Parathyroid adenoma (tissue), 2 donors: ENCODE measurements around the gene ERBIN.

ENCODE experiments used
- H2AFZ ChIP-seq: fragments of 300-600 bp; sonication (generic); one replicate; pipeline ENCODE4 v1.7.0; 2017; ENCODE audit warnings: antibody characterized with exemption, mild to moderate bottlenecking
- H3K27ac ChIP-seq: fragments of 300-600 bp; sonication (generic); one replicate; pipeline ENCODE4 v1.7.0; 2017
- H3K27me3 ChIP-seq: fragments of 300-600 bp; sonication (generic); one replicate; pipeline ENCODE4 v1.7.0; 2017; ENCODE audit warnings: low read length; ENCODE audit not compliant: control insufficient read depth, insufficient read depth
- H3K36me3 ChIP-seq: fragments of 300-600 bp; sonication (generic); one replicate; pipeline ENCODE4 v1.7.0; 2017; ENCODE audit warnings: low read length; ENCODE audit not compliant: control insufficient read depth, insufficient read depth
- H3K4me1 ChIP-seq: fragments of 300-600 bp; sonication (generic); one replicate; pipeline ENCODE4 v1.7.0; 2017; ENCODE audit warnings: control low read depth
- H3K4me2 ChIP-seq: fragments of 300-600 bp; sonication (generic); one replicate; pipeline ENCODE4 v1.7.0; 2017; ENCODE audit warnings: low read length
- H3K4me3 ChIP-seq: fragments of 300-600 bp; sonication (generic); one replicate; pipeline ENCODE4 v1.7.0; 2017; ENCODE audit warnings: low read depth, low read length
- H3K79me2 ChIP-seq: fragments of 300-600 bp; sonication (generic); one replicate; pipeline ENCODE4 v1.7.0; 2017; ENCODE audit warnings: control low read depth
- H3K9ac ChIP-seq: fragments of 300-600 bp; sonication (generic); one replicate; pipeline ENCODE4 v1.7.0; 2017; ENCODE audit warnings: mild to moderate bottlenecking
- H3K9me3 ChIP-seq: fragments of 300-600 bp; sonication (generic); one replicate; pipeline ENCODE4 v1.7.0; 2017; ENCODE audit warnings: low read length; ENCODE audit not compliant: control insufficient read depth
- CTCF ChIP-seq: fragments of 300-600 bp; sonication (generic); IDR thresholded peaks from one replicate; pipeline ENCODE4 v1.7.0; 2017; ENCODE audit warnings: antibody characterized with exemption, mild to moderate bottlenecking
- donor health status: primary hyperparathyroidism.

Gene ERBIN

DNA sequence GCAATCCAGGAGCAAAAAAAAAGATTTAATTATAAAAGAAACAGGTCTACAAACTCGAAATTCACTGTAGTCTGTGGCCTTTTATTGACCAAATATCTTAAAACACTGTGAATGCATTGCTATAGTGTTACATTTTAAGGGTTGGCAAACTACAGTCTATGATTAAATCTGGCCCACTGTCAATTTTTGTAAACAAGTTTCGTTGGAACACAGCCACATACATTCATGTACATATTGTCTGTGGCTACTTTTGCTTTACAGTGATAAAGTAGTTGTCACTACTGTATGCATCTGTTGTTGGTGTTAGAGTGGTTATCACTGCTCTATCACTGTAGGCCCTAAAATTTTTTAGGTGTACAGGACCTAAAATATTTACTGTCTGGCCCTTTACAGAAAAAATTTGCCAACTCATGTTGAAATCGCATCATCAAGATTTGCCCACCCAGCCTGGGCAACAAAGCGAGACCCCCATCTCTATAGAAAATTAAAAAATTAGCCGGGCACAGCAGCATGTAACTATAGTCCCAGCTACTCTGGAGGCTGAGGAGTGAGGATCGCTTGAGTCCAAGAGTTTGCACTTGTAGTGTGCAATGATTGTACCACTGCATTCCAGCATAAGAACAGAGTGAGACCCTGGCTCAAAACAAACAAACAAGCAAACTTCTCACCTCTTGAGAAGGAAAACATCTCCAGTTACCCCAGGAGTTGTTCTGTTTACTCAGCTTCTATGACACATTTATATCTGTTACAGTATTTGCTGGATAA is 89.0 kb downstream of the ERBIN start:
- Histone ChIP-seq H3K4me3 (no peak overlapping the region), H3K27ac (no peak overlapping the region), H3K36me3 (no peaks in the 10 kb centered on the region), H3K27me3 (no peaks in the 10 kb centered on the region), H3K9me3 (no peaks in the 10 kb centered on the region), H3K9ac (no peak overlapping the region), H3K79me2 (no peaks in the 10 kb centered on the region), H3K4me1 (no peaks in the 10 kb centered on the region), H3K4me2 (no peak overlapping the region), H2AFZ (no peak overlapping the region)
- no peak for TF ChIP-seq CTCF

DNA sequence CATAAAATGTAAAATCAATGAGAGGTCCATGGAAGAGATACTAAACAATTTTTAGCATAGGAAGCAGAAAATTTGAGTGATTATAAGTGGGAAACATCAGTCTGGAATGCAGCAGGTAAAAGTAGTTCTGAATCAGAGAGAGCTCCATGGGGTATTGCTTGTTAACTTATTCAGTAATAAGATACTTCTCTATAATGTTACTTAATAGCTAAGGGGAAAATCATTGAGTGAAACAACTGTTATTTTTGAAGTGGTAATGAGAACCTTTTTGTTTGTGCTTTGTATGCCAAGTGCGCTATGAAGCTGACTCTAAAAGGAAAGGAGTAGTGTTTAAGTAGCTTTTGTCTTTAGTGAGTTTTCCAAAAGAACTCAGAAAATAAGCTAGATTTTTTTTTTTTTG is 95.2 kb downstream of the ERBIN start:
- H3K9ac ChIP-seq: no peak overlapping the region
- no peaks in the 10 kb centered on the region for H3K9me3 ChIP-seq
- H3K4me1 ChIP-seq: no peaks in the 10 kb centered on the region
- no peaks in the 10 kb centered on the region for H3K79me2 ChIP-seq
- no peaks in the 10 kb centered on the region for H3K27me3 ChIP-seq
- H3K27ac ChIP-seq: no peak overlapping the region
- no peak overlapping the region for H3K4me3 ChIP-seq
- H3K36me3 ChIP-seq: no peaks in the 10 kb centered on the region
- H2AFZ ChIP-seq: no peak overlapping the region
- H3K4me2 ChIP-seq: no peak overlapping the region
- no peak for TF ChIP-seq CTCF

- Histone ChIP-seq H3K27me3 (no peaks in the 10 kb centered on the region), H3K4me1 (no peaks in the 10 kb centered on the region), H3K9ac (no peak overlapping the region), H3K4me2 (no peak overlapping the region), H3K9me3 (no peaks in the 10 kb centered on the region), H3K36me3 (no peaks in the 10 kb centered on the region), H2AFZ (no peak overlapping the region), H3K79me2 (no peaks in the 10 kb centered on the region), H3K27ac (no peak overlapping the region), H3K4me3 (no peak overlapping the region)
- no peak for TF ChIP-seq CTCF
Measured at GRCh38 chr5:66039296-66039695, 112.9 kb downstream of the ERBIN start.

GRCh38 chr5:66039701-66040100 is 113.3 kb downstream of the ERBIN start:
- Histone ChIP-seq H3K9ac (no peak overlapping the region), H3K9me3 (no peaks in the 10 kb centered on the region), H3K27me3 (no peaks in the 10 kb centered on the region), H3K27ac (no peak overlapping the region), H3K4me1 (no peaks in the 10 kb centered on the region), H3K4me2 (no peak overlapping the region), H3K4me3 (no peak overlapping the region), H3K36me3 (no peaks in the 10 kb centered on the region), H3K79me2 (no peaks in the 10 kb centered on the region), H2AFZ (no peak overlapping the region)
- no peak for TF ChIP-seq CTCF

- Histone ChIP-seq H3K4me3 (no peak overlapping the region), H3K79me2 (no peaks in the 10 kb centered on the region), H3K4me1 (no peaks in the 10 kb centered on the region), H3K36me3 (no peaks in the 10 kb centered on the region), H3K4me2 (no peak overlapping the region), H3K27ac (no peak overlapping the region), H3K9ac (no peak overlapping the region), H2AFZ (no peak overlapping the region), H3K9me3 (no peaks in the 10 kb centered on the region), H3K27me3 (no peaks in the 10 kb centered on the region)
- no peak for TF ChIP-seq CTCF
Measured at GRCh38 chr5:66041627-66042026, 115.3 kb downstream of the ERBIN start.
